AG04450 (cell line): ENCODE data around the gene WBP2. TPM values are rescaled to one million over a fixed set of nuclear protein-coding genes. Genes with fewer than 3 reads are reported as not detected.

ENCODE experiments used
- CTCF ChIA-PET: fragments of 300-600, 350-600 bp; formaldehyde crosslinking; extraction: SDS; loops from one replicate; lab custom pipeline; 2022; ENCODE audit warnings: antibody characterized with exemption, inconsistent platforms; lab: Charles Lee
- POLR2A ChIA-PET: fragments of 350-600 bp; formaldehyde crosslinking; extraction: SDS; loops from one replicate; lab custom pipeline; 2021; ENCODE audit warnings: antibody characterized with exemption, inconsistent platforms; lab: Yijun Ruan, JAX
- DNase-seq: peaks from one replicate; pipeline ENCODE4 v3.0.0-alpha.2; 2011; ENCODE audit warnings: low read depth, low spot score
- H3K27ac ChIP-seq: one replicate; pipeline ENCODE4 v1.5.1; 2012; ENCODE audit warnings: low read depth, low read length, control low read depth
- H3K27me3 ChIP-seq: one replicate; pipeline ENCODE4 v1.6.0; 2012; ENCODE audit warnings: low read length; ENCODE audit not compliant: control insufficient read depth, insufficient read depth
- H3K4me3 ChIP-seq: 2 replicates; pipeline ENCODE4 v1.5.1; 2011; ENCODE audit warnings: mild to moderate bottlenecking, low read depth, low read length, control low read depth
- H3K9me3 ChIP-seq: 2 replicates; pipeline ENCODE4 v1.5.1; 2012; ENCODE audit warnings: low read length; ENCODE audit not compliant: control insufficient read depth, insufficient read depth
- CTCF ChIP-seq: IDR thresholded peaks from 2 replicates; pipeline ENCODE4 v1.5.1; 2011; ENCODE audit warnings: low read depth, low read length, control low read depth, inconsistent platforms
- polyA plus RNA-seq: library from polyadenylated mRNA; depleted of rRNA; stranded (reverse); fragments of >200 nt; gene quantifications from 2 replicates; pipeline ENCODE4 v1.2.3, GENCODE V29; 2011

WBP2 gene
- polyA plus RNA-seq, 1 experiment, result 35.3 TPM

- CTCF ChIA-PET, result interaction anchor here (0.7 to 1.0 kb wide), 2 partner anchors 16 to 25 kb away, joined by 3 read pairs; partner anchors contain the start of gene TRIM65
- POLR2A ChIA-PET, result no interaction called here
- Histone ChIP-seq H3K27me3 (peaks cover 6% of the 10 kb centered on the region), H3K27ac (no peak overlapping the region), H3K9me3 (no peaks in the 10 kb centered on the region; the same call in 1 of the 2 replicates), H3K4me3 (no peak overlapping the region)
- no peak for DNase-seq
- TF ChIP-seq CTCF, result no peak
Measured at GRCh38 chr17:75880266-75880665, 25.1 kb upstream of the WBP2 start.

DNA sequence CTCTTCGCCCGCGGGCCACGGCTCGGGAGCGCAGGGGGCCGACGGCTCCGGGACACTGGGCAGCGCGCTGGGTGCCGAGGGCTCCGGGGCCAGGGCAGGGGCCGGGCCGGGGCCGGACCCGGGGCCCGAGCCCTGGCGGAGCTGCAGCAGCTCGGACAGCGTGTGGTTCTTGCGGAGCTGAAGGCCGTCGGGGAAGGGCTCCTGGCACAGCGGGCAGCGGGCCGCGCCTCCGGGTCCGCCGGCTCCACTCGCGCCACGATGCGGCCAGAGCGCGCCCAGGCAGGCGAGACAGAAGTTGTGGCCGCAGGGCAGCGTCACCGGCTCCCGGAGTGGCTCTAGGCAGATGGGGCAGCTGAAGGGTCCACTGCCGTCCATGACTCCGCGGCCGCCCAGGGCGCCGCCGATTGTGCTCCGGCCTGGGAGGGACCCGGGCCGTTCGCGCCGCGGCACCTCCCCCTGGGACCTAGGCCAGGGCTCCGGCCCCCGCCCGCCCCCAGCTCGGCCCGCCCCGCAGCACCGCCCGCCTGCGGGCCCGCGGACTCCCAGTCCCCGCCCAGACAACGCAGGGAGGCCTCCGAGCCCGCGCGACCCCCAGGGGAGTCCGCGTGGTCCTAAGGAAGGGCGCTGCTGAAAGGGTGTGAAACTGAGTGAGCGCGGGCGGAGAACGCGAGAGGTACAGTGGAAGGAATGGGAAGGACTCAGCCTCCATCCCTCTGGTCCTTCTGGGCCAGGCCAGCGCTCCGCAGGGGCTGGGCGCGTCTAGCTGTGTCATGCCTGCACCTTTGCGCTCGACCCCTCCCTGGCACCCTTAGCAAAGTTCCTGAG, 23.3 kb upstream of the WBP2 start, which contains the start of gene TRIM47:
TRIM47 (minus strand) TSS at position 408 of the 825 bp plus-strand sequence; CDS start at position 375, 33 bp downstream.
- peak; percentile 40; the same call in 1 of the 2 replicates for TF ChIP-seq CTCF
- POLR2A ChIA-PET, result interaction anchor here (0.6 to 1.4 kb wide), 8 partner anchors 8 to 349 kb away, joined by 3 to 8 read pairs (median 3); partner anchors contain the start of gene WBP2
- H3K4me3 ChIP-seq, result peak within 1 kb of the TSS; percentile 73
- no peaks in the 10 kb centered on the region; the same call in 1 of the 2 replicates for H3K9me3 ChIP-seq
- CTCF ChIA-PET, result interaction anchor here (0.6 to 1.9 kb wide), 7 partner anchors 9 to 136 kb away, joined by 3 to 12 read pairs (median 4); partner anchors contain the start of gene MRPL38
- H3K27me3 ChIP-seq, result peaks cover 6% of the 10 kb centered on the region
- DNase-seq, result no peak
- H3K27ac ChIP-seq, result peak within 1 kb of the TSS; percentile 89

GRCh38 chr17:75877752-75878173, 22.6 kb upstream of the WBP2 start:
- POLR2A ChIA-PET, result interaction anchor here (0.6 to 1.3 kb wide), 7 partner anchors 9 to 348 kb away, joined by 3 to 12 read pairs (median 4); partner anchors contain the start of genes TRIM65 and WBP2
- CTCF ChIA-PET, result interaction anchor here (0.6 to 1.9 kb wide), 6 partner anchors 8 to 27 kb away, joined by 3 to 12 read pairs (median 4); partner anchors contain the start of genes MRPL38 and WBP2
- peak overlapping the region; percentile 89 for H3K27ac ChIP-seq

GRCh38 chr17:75876938-75877751, 22.0 kb upstream of the WBP2 start:
- peak; percentile 81 for DNase-seq
- POLR2A ChIA-PET, result interaction anchor here (0.6 to 1.3 kb wide), 4 partner anchors 19 to 97 kb away, joined by 4 to 12 read pairs (median 4); partner anchors contain the start of genes TRIM65 and WBP2
- Histone ChIP-seq H3K9me3 (no peaks in the 10 kb centered on the region; the same call in 1 of the 2 replicates), H3K4me3 (peak overlapping the region; percentile 73), H3K27me3 (peaks cover 6% of the 10 kb centered on the region), H3K27ac (peak overlapping the region; percentile 89)
- CTCF ChIA-PET, result interaction anchor here (0.6 to 1.9 kb wide), 4 partner anchors 7 to 22 kb away, joined by 3 to 6 read pairs (median 4); partner anchors contain the start of gene WBP2
- peak; percentile 5; the same call in 1 of the 2 replicates for TF ChIP-seq CTCF

More at GRCh38 chr17:75877752-75878173, 22.6 kb upstream of the WBP2 start:
- no peaks in the 10 kb centered on the region; the same call in 1 of the 2 replicates for H3K9me3 ChIP-seq
- DNase-seq, result no peak
- peak; percentile 49 for TF ChIP-seq CTCF
- H3K27me3 ChIP-seq, result peaks cover 6% of the 10 kb centered on the region
- H3K4me3 ChIP-seq, result peak overlapping the region; percentile 73
